Activated gamma-delta T cell (primary cell): ENCODE results near the gene KCTD5.

Experiments
- DNase-seq: peaks from one replicate; lab custom pipeline; 2025; lab: John Stamatoyannopoulos, UW

The KCTD5 gene

DNA sequence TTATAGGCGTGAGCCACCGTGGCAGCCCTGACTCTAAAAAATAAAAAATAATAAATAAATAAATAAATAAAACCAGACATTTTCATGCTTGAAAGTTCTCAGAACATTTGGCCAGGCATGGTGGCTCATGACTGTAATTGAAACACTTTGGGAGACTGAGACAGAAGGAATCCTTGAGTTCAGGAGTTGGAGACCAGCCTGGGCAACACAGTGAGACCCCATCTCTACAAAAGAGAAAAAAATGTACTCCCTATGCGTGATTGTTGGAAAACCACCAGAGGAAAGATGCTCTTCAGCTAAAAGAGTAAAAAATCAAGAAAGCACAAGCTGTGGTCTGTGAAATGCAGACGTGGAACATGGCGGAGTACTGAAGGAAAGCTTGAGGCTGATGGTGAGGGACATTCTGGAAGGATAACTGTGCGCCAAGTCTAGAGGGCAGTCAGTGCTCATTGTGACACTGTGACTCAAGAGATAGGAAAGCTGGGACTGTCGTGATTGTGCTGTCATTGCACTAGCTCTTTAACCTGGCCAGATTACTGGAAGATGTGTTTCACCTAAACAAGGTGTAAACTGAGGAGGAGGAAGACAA is 41.9 kb downstream of the KCTD5 start:
- no peak for DNase-seq

DNA sequence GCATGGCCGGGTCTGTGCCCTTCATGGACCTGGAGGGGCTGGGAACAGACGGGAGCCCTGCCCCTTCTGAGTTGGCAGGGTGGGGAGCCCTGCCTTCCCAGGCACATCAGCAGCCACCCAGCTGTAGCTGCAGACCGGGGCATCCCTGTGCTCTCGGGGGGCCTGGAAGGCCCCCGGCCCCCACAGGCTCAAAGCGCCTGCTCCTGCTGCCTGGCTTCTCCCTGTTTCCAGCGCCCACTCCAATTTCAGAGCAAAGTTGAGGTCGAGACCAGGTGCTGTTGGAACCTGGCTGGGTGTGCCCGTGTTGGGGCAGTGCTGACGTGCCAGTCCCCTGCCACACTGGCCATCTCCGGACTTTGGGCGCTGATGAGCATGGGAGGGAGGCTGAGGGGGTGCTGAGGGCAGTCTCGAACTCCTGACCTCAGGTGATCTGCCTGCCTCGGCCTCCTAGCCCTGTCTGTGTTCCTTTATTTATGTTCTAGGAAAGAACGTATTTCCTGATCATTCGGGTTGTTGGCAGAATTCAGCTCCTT is 42.6 kb downstream of the KCTD5 start:
- no peak for DNase-seq

GRCh38 chr16:2726923-2727322 is 44.6 kb downstream of the KCTD5 start:
- DNase-seq = no peak

DNA sequence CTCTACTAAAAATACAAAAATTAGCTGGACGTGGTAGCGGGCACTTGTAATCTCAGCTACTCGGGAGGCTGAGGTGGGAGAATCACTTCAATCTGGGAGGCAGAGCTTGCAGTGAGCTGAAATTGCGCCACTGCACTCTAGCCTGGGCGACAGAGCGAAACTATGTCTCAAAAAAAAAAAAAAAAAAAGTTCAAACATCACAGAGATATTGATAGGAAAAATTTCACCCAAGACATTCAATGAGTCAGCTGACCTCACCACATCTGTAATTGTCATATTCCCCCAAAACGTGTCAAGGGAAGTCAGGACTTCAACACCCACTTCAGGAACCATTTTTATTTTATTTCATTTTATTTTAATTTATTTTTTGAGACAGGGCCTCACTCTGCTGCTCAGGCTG is 45.7 kb downstream of the KCTD5 start:
- DNase-seq = no peak

- no peak for DNase-seq
Measured at GRCh38 chr16:2734844-2735515, 52.7 kb downstream of the KCTD5 start.

DNA sequence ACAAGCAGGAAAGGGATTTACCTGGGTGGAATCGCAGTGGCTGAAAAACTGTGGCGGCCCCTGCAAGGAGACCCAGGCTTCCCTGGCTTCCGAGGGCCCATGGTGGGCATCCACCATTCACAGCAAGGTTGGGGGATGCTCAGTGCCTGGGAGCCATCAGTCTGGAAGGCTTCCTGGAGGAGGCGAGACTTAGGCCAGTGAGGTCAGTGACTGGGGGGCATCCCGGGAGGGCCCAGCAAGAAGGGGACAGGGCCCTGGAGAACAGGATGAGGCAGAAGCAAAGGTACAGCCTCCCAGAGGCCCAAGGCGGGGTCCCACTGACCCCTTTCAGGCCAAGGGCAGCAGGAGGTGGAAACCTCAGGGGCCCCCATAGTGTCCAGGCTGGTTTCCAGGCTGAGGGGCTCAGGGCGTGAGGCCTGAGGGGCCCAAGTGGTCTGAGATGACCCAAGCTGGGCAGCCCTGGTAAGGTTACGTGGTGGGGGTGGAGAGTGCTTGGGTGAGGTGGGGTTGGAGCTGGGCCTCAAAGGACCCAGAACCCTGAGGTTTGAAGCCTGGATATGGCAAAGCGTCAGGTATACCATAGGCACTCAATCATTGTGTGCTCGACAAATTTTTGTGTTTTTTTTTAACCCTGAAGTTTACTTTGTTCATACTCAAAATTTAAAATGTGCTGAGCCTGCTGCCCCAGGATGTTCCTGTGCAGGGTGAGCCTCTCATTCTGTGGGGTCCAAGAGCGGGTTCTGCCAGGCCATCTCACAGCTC is 54.3 kb downstream of the KCTD5 start:
- no peak for DNase-seq

- no peak for DNase-seq
Measured at GRCh38 chr16:2737238-2737605, 54.9 kb downstream of the KCTD5 start.

DNA sequence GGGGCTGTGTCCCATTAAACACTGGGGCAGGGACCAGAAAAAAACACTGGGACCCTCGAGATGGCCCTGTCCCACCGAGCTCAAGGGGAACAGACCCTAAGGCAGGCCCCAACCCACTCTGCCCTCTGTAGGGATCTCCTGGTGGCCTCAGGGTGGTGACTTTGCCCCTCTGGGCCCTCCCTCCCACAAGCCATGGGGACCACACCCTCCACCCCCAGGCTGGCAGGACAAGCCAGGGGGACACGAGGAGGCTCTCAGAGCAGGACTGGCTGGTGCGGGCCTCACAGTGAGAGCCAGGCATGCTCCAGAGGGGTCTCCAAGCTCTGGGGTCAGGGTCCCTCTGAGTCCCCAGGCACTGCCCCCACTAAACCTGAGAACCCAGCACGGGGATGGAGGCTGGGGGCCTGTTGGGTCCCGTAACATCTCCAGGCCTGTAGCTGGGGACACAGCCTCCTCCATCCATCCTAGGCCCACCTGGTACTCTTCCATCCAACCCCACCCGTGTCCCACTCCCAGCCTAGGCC is 55.6 kb downstream of the KCTD5 start:
- no peak for DNase-seq

DNA sequence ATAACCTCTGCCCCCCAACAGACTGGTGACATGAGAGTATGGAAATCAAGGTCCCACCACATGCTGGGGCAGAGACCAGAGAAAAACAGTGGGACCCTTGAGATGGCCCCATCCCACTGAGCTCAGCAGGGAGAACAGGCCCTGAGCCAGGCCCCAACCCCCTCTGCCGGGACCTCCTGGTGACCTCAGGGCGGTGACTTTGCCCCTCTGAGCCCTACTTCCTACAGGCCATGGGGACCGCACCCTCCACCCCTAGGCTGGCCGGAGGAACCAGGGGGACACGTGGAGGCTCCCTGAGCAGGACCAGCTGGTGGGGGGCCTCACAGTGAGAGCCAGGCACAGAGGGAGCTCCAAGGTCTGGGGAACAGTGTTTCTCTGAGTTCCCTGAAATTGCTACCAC is 56.3 kb downstream of the KCTD5 start:
- DNase-seq = no peak

GRCh38 chr16:2739625-2740430 is 57.5 kb downstream of the KCTD5 start:
- no peak for DNase-seq

DNA sequence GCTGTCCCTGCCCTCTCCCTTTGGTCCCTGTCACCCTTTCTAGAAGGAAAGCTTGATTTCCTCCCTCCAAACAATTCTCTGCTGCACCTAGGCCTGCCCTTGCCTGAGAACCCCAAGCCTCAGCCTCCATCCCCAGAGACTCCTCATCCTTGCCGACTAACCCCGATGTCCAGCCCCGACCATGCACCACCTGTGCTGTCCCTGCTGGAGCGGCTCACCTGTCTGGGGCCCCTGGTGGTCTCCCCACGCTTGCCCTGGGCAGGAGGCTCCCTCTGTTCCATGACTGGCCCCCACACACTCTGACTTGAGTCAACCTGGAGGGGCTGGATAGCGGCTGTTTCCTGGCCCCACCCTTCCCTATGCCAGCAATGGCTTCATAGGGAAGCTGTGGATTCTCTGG is 58.2 kb downstream of the KCTD5 start:
- DNase-seq = no peak

DNA sequence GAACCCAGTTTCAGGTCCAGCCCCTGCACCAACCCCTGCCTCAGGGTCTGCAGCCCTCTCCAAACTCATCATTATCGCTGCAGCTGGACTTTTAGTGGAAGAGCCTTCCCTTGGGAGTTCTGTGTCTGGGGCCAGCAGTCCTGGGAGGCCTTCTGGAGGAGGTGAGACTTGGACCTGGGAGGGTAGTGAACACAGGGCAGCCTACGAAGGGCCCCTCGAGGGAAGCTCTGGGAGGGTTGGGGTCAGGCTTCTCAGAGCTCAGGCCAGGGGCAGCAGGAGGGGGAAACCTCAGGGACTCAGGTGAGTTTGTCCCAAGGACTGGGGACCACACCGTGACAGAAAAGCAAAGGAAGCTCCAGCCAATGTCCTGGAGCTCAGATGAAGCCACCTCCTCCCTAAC is 58.8 kb downstream of the KCTD5 start:
- DNase-seq = no peak

- no peak for DNase-seq
Measured at GRCh38 chr16:2742323-2743006, 60.1 kb downstream of the KCTD5 start.

GRCh38 chr16:2743007-2743810 is 60.9 kb downstream of the KCTD5 start:
- no peak for DNase-seq

DNA sequence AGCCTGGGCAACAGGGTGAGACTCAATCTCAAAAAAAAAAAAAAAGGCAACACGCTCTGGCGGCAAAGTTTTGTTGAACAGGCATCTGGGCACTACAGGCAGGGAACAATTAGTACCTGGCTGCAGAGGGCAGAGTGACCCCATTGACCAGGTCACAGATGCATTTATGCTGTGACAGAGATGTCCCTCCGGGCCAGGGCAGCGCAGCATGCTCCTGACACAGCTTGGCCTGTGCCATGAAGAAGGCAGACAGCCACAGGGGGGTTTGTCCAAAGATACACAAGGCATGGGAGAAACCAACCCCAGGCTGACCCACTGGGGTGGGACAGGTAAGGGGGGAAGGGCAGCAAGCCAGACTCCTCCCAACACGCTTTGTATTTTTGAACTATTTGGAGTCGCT is 62.4 kb downstream of the KCTD5 start:
- DNase-seq = no peak

DNA sequence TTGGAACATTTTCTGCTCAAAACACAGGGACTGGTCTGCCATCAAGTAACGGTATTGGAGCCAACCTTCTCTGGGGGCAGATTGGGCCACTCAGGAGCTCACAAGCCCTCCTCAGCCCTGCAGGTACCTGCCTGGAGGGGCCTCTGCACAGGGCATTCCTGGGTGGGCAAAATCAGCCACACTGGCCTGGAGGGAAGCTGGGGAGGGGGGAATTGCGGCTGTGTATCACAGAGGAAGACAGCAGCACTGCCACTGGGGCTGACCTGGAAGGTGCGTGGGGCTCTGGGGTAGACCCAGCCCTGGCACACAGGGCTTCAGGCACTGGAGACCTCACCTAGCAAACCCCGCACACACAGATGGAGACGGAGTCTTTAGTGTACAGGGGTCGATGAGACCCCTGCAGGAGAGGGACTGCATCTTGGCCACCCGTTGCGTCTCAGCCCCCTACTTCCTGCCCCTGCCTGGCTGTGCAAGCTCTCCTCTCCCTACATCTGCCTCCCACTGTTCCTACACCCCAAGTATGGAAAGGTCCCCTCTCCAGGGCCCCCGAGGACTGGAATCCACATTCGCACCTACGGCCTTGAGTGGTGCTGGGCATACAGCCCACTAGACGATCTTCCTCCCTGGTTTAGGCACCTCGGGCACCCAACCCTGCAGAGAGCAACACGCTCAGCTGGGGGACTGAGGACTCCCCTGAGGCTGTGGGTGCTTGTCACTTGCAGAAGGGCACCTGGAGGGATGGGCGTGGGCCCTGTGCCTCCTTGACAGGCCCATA is 63.0 kb downstream of the KCTD5 start:
- DNase-seq = no peak

DNA sequence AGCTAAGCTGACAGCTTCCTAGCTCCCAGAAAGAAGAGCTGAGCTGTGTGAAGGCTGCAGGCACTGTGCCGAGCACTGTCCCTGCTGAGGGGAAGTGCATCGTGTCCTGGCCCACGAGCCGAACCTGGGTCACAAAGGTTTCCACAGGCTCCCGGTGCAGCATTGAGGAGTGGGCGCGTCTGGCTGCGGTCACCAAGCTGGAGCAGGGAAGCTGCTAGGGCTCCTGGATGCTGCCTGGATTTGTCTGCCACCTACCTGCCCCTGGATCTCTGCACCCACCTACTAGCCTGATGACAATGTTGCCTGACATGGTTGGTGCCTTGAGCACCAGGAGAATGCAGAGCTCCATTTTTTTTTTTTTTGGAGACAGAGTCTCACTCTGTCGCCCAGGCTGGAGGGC is 63.6 kb downstream of the KCTD5 start:
- no peak for DNase-seq

GRCh38 chr16:2748757-2749455 is 66.6 kb downstream of the KCTD5 start:
- DNase-seq = no peak

GRCh38 chr16:2749476-2749875 is 67.2 kb downstream of the KCTD5 start:
- no peak for DNase-seq
